Mesendoderm (in vitro differentiated cells): ENCODE data around the gene GALNTL6.

Experiments
- DNase-seq: peaks from one replicate; pipeline ENCODE4 v3.0.0; 2013
- H2AK5ac ChIP-seq: 2 replicates; pipeline ENCODE4 v1.6.1; 2013; ENCODE audit warnings: low read length, inconsistent platforms
- H2BK120ac ChIP-seq: 2 replicates; pipeline ENCODE4 v1.6.1; 2013; ENCODE audit warnings: low read depth, mild to moderate bottlenecking, low read length, moderate library complexity, mixed read lengths
- H2BK15ac ChIP-seq: replicated peaks from 2 replicates; pipeline ENCODE4 v1.6.1; 2013; ENCODE audit warnings: low read depth, mild to moderate bottlenecking, moderate library complexity
- H2BK5ac ChIP-seq: 2 replicates; pipeline ENCODE4 v1.6.1; 2013; ENCODE audit warnings: low read length, inconsistent platforms
- H3K18ac ChIP-seq: 2 replicates; pipeline ENCODE4 v1.6.1; 2013; ENCODE audit warnings: mild to moderate bottlenecking, low read length, mixed read lengths
- H3K23ac ChIP-seq: one replicate; pipeline ENCODE4 v1.6.1; 2013; ENCODE audit warnings: low read length
- H3K27ac ChIP-seq: 2 replicates; pipeline ENCODE4 v1.5.1; 2013; ENCODE audit warnings: low read depth, mild to moderate bottlenecking, inconsistent platforms, low read length, moderate library complexity
- H3K27me3 ChIP-seq: 2 replicates; pipeline ENCODE4 v1.6.1; 2013; ENCODE audit warnings: low read length, control low read depth, mild to moderate bottlenecking, inconsistent platforms; ENCODE audit not compliant: insufficient read depth, poor library complexity
- H3K36me3 ChIP-seq: 2 replicates; pipeline ENCODE4 v1.6.1; 2013; ENCODE audit warnings: low read length, inconsistent platforms; ENCODE audit not compliant: control insufficient read depth, insufficient read depth
- H3K4ac ChIP-seq: one replicate; pipeline ENCODE4 v1.6.1; 2013; ENCODE audit warnings: low read depth, mild to moderate bottlenecking, low read length, moderate library complexity
- H3K4me1 ChIP-seq: 2 replicates; pipeline ENCODE4 v1.6.1; 2013; ENCODE audit warnings: low read depth, low read length, inconsistent platforms; ENCODE audit not compliant: control insufficient read depth
- H3K4me2 ChIP-seq: 2 replicates; pipeline ENCODE4 v1.6.1; 2013; ENCODE audit warnings: low read length
- H3K4me3 ChIP-seq: 2 replicates; pipeline ENCODE4 v1.5.1; 2013; ENCODE audit warnings: mild to moderate bottlenecking, low read length
- H3K56ac ChIP-seq: one replicate; pipeline ENCODE4 v1.6.1; 2013; ENCODE audit warnings: low read length
- H3K79me1 ChIP-seq: 2 replicates; pipeline ENCODE4 v1.6.1; 2013; ENCODE audit warnings: low read length, inconsistent platforms
- H3K79me2 ChIP-seq: 2 replicates; pipeline ENCODE4 v1.6.1; 2013; ENCODE audit warnings: mild to moderate bottlenecking, low read length; ENCODE audit not compliant: control insufficient read depth, insufficient read depth
- H3K9ac ChIP-seq: 2 replicates; pipeline ENCODE4 v1.6.1; 2013; ENCODE audit warnings: low read length, inconsistent platforms
- H4K5ac ChIP-seq: one replicate; pipeline ENCODE4 v1.6.1; 2013; ENCODE audit warnings: low read length
- H4K8ac ChIP-seq: one replicate; pipeline ENCODE4 v1.6.1; 2013; ENCODE audit warnings: low read depth, mild to moderate bottlenecking, control low read depth, low read length, moderate library complexity
- WGBS: extraction: QIAGEN DNeasy Blood & Tissue Kit; methylation state at CpG from one replicate; pipeline ENCODE4 v1.1.7; 2013; ENCODE audit warnings: low lambda C conversion rate, missing lambda C conversion rate; ENCODE audit not compliant: insufficient coverage; ENCODE audit errors: extremely low coverage; 5-methylcytosine and 5-hydroxymethylcytosine counted together

GALNTL6 gene

DNA sequence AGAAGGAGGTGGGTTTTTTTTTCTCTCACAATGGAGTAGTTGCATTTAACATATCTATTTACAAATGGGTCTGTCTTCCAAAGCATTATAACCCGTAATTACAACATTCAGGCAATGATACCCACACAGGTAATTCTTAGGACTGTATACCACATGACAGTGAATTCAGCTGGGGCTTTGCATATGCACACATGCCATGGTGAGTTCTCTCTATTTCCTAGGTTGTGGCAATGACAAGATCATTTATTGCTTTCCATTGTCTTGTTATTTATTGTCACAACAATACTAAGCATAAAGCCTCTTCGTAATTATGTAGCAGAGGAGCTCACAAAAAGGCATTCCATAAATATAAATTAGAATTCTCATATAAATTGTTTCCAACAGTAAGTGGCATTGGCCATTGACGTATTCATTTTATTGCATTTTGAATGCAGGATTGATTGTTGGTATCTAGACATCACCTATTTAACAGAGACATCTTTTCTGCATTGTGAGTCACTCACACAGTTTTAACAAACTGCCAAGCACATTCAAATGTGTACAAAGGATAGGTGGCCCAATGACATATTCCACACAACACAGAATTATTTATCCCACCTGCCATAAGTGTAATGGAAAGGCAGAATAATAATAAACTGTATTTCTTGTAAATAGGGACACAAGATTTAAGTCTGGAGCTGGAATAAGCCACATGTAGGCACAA is 964.7 kb downstream of the GALNTL6 start:
- no peak overlapping the region for H3K23ac ChIP-seq
- H3K56ac ChIP-seq, result no peak overlapping the region
- H3K36me3 ChIP-seq, result no peaks in the 10 kb centered on the region
- H3K27me3 ChIP-seq, result no peaks in the 10 kb centered on the region
- no CpG with 5 or more reads among the region's 3 CpGs for WGBS
- no peak overlapping the region for H4K8ac ChIP-seq
- no peak overlapping the region for H2BK15ac ChIP-seq
- H2BK120ac ChIP-seq, result no peak overlapping the region
- no peaks in the 10 kb centered on the region for H3K4me1 ChIP-seq
- no peaks in the 10 kb centered on the region for H3K79me2 ChIP-seq
- H3K9ac ChIP-seq, result no peak overlapping the region
- no peak overlapping the region for H3K4me3 ChIP-seq
- no peak overlapping the region for H3K18ac ChIP-seq
- no peak overlapping the region for H3K4ac ChIP-seq
- no peak for DNase-seq
- H3K27ac ChIP-seq, result no peak overlapping the region
- no peak overlapping the region for H2AK5ac ChIP-seq
- H3K4me2 ChIP-seq, result no peak overlapping the region
- H4K5ac ChIP-seq, result no peak overlapping the region
- no peaks in the 10 kb centered on the region for H3K79me1 ChIP-seq
- H2BK5ac ChIP-seq, result no peak overlapping the region

DNA sequence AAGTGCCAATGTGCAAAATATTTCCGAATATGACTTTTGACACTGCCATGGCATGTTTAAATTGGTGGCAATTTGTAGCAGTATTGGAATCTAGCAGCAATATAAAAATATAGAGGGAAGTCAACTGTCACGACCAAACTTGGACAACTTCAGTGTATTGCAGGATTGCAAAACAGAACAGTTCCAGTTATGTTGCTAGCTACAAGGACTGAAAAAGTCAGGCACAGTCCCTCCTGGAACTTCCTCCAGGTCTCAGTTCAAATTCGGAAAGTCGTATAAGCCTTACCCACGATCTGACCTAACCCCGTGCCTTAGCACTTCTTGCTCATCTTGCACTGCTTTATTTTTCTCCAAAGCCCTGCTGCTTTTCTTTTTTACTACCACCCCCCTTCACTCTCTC is 965.4 kb downstream of the GALNTL6 start:
- H2AK5ac ChIP-seq, result no peak overlapping the region
- no peak overlapping the region for H3K9ac ChIP-seq
- H4K5ac ChIP-seq, result no peak overlapping the region
- H2BK15ac ChIP-seq, result no peak overlapping the region
- no peaks in the 10 kb centered on the region for H3K27me3 ChIP-seq
- no CpG with 5 or more reads among the region's 6 CpGs for WGBS
- no peak overlapping the region for H3K18ac ChIP-seq
- H2BK120ac ChIP-seq, result no peak overlapping the region
- no peaks in the 10 kb centered on the region for H3K36me3 ChIP-seq
- H3K27ac ChIP-seq, result no peak overlapping the region
- no peaks in the 10 kb centered on the region for H3K4me1 ChIP-seq
- H3K79me1 ChIP-seq, result no peaks in the 10 kb centered on the region
- no peak overlapping the region for H3K4ac ChIP-seq
- H3K4me3 ChIP-seq, result no peak overlapping the region
- no peaks in the 10 kb centered on the region for H3K79me2 ChIP-seq
- no peak overlapping the region for H3K56ac ChIP-seq
- no peak overlapping the region for H2BK5ac ChIP-seq
- no peak for DNase-seq
- no peak overlapping the region for H3K4me2 ChIP-seq
- H3K23ac ChIP-seq, result no peak overlapping the region
- no peak overlapping the region for H4K8ac ChIP-seq

DNA sequence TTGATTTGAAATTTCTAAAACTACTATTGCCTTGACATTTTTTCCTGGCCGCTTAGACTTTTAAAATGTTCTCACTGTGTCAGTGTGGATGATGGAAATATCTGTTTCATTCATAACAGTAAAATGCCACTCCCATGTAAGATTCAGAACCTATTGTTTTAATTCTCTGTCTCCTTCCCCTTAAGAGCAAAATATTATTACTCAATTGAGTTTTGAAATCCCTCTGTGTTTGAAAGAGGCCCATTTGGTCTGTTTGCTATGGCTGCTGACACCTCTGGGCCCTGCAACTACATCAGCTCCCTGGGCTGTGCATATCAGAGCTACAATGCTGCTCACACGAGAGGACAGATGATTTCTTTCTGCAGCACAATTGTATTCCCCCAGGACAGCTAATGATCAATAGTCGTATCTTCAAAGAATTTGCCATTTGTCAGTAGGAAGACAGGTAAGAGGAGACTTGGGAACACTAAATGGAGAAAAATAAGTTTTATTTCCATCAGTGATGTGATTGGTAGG is 967.4 kb downstream of the GALNTL6 start:
- Histone ChIP-seq H3K23ac (no peak overlapping the region), H3K9ac (no peak overlapping the region), H3K56ac (no peak overlapping the region), H3K79me1 (no peaks in the 10 kb centered on the region), H3K4me2 (no peak overlapping the region), H4K5ac (no peak overlapping the region), H2AK5ac (no peak overlapping the region), H2BK15ac (no peak overlapping the region), H3K27ac (no peak overlapping the region), H3K18ac (no peak overlapping the region), H3K27me3 (no peaks in the 10 kb centered on the region), H3K4me3 (no peak overlapping the region), H3K36me3 (no peaks in the 10 kb centered on the region), H3K4ac (no peak overlapping the region), H4K8ac (no peak overlapping the region), H3K4me1 (no peaks in the 10 kb centered on the region), H2BK120ac (no peak overlapping the region), H2BK5ac (no peak overlapping the region), H3K79me2 (no peaks in the 10 kb centered on the region)
- no CpG with 5 or more reads among the region's 3 CpGs for WGBS
- DNase-seq, result no peak

DNA sequence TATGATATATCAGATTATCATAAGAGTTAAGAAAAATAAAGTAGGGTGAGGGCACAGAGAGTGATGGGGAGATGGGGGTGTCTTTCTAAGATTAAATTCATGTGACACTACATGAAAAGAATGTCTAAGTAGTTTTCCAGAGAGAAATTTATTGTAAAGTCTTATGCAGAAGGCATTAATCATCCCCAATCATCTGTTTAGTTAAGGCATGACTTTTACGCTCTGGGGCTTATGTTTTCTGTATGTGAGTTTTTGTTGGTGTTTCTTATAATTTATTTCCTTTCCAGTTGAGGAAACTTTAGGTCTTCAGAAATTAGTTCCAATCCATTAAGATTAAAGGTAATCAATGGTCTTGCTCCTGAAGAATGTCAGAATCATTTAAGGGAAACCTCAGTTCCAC is 972.4 kb downstream of the GALNTL6 start:
- no peaks in the 10 kb centered on the region for H3K4me1 ChIP-seq
- no peak for DNase-seq
- no peaks in the 10 kb centered on the region for H3K79me2 ChIP-seq
- H3K4me2 ChIP-seq, result no peak overlapping the region
- no peaks in the 10 kb centered on the region for H3K27me3 ChIP-seq
- no peak overlapping the region for H3K56ac ChIP-seq
- no peak overlapping the region for H2BK5ac ChIP-seq
- no peak overlapping the region for H2BK120ac ChIP-seq
- H4K5ac ChIP-seq, result no peak overlapping the region
- no peak overlapping the region for H2AK5ac ChIP-seq
- no peak overlapping the region for H3K9ac ChIP-seq
- no peak overlapping the region for H3K18ac ChIP-seq
- H3K4ac ChIP-seq, result no peak overlapping the region
- H3K4me3 ChIP-seq, result no peak overlapping the region
- no peaks in the 10 kb centered on the region for H3K36me3 ChIP-seq
- no peak overlapping the region for H3K27ac ChIP-seq
- H4K8ac ChIP-seq, result no peak overlapping the region
- WGBS, result no CpG with 5 or more reads among the region's 1 CpG
- no peak overlapping the region for H2BK15ac ChIP-seq
- H3K23ac ChIP-seq, result no peak overlapping the region
- H3K79me1 ChIP-seq, result no peaks in the 10 kb centered on the region

DNA sequence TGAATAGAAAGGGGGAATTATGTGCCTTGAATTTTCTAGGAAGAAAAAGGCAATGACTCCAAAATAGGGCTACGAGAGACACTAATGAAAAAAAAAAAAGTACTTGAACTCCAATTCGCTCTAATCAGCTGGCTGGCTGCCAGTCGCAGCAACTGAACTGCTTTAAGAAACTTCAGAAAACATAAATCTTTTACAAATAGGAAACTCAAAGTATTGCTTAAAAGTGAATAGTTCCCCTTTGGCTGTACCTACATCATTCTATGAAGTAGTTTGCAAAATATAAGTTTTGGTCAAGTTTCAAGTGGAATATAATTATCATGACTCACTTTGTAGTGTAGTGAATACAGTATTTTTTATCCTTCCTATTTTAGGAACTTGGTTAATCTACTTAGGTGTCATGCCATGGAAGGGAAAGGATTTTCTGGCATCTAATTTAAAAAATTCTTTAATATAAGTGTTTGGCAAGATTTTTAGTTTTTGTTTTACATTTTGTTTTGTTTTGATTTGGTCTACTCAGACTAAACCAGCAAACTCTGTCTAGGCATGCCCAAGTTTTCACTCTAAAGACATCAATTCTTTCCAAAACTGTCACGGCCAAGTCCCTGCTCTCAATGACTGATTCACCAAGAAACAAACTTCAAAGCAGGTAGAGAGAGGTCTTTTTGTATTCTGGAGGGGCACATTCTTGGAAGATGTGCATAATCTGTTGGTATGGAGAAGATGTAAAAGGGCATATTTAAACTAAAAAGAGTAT is 973.0 kb downstream of the GALNTL6 start:
- H3K27ac ChIP-seq, result no peak overlapping the region
- no peak overlapping the region for H3K18ac ChIP-seq
- H4K5ac ChIP-seq, result no peak overlapping the region
- H3K4me1 ChIP-seq, result no peaks in the 10 kb centered on the region
- no peak overlapping the region for H3K23ac ChIP-seq
- DNase-seq, result no peak
- H2BK120ac ChIP-seq, result no peak overlapping the region
- no peaks in the 10 kb centered on the region for H3K79me2 ChIP-seq
- WGBS, result no CpG with 5 or more reads among the region's 4 CpGs
- H3K36me3 ChIP-seq, result no peaks in the 10 kb centered on the region
- H2BK5ac ChIP-seq, result no peak overlapping the region
- H2BK15ac ChIP-seq, result no peak overlapping the region
- no peaks in the 10 kb centered on the region for H3K27me3 ChIP-seq
- H3K4me2 ChIP-seq, result no peak overlapping the region
- H3K79me1 ChIP-seq, result no peaks in the 10 kb centered on the region
- H3K4ac ChIP-seq, result no peak overlapping the region
- H3K56ac ChIP-seq, result no peak overlapping the region
- H2AK5ac ChIP-seq, result no peak overlapping the region
- H3K9ac ChIP-seq, result no peak overlapping the region
- H3K4me3 ChIP-seq, result no peak overlapping the region
- H4K8ac ChIP-seq, result no peak overlapping the region
